ENCODE measurements around the gene ATG4C.
A peak's percentile ranks its signal among the peaks of the same experiment; 100 is the strongest.

The ATG4C gene

DNA sequence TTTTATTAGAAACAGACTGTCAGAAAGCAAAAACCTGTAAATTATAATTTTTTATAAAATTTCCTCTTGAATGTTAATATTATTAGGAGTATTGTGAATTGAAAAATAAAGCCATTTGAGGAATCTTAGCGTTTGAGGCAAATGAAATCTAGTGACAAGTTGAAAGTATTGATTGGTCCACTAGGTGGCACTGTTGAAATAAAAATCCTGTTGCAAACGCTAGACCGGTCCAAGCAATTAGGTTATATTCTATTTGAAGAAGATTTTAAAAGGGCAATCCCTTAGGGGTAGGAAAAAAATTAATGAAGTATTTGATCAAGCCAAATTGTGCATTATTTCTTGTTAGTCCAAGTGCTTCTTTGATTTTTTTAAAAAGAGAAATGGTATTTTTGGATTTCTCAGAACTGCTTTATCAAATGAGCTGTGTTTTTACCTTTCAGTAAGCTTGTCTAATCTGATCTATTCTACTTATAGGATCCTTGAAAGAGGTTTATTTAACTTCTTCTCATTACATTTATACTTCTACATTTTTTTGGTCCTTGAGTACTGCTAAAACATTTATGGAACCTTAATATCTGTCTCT is 57.7 kb downstream of the ATG4C start:
- DNase-seq: peak; percentile 48

DNA sequence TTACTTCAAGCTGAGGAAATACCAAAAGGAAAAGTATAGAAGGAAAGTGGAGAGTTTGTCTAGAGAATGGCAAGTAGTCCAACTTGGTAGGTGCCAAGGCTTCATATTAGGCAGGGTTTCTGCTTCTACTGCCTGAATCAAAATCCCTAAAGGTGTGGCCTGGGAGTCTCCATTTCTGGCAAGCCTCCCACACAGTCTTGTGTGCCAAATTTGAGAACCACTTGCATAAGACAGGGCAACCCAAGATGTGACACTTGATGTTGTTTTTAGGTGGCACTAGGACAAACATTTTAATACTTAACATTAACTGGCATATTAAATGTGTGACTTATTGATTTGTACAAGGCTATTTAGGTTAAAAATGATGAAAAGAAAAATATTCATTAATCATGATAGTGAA is 60.1 kb downstream of the ATG4C start:
- DNase-seq: no peak

DNA sequence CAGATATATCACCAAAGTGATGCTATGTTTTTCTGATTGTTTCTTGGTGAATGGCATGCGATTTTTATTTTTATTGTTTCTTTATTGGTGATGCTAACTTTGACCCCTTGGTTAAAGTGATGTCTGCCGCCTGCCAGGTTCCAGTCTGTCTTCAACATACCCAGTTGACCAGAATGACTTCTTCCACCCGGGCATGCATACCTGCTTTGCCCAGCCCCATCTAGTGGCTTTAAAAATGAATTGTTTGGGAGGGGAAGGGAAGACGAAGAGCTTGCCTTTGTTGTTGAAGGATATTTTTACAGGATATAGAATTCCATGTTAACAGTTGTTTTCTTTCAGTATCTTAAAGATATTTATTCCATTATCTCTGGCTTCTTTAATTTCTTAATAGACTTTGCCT is 65.1 kb downstream of the ATG4C start:
- no peak for DNase-seq

DNA sequence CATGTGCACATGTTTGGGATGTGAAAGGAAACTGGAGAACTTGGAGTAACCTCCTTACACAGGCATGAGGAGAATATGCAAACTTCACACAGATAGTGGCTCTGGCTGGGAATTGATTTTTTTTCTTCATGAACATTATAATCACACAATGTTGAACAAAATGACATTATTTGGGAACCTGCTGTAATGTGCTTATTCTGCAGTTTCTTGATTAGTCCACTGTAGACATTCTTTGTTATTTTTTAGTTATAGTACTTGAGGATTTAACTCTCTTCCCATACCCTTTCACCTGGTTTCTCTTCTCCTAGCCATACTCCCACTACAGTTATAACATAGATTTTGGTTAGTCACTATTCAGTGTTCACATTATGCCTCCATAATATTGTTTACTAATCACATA is 68.3 kb downstream of the ATG4C start:
- no peak for DNase-seq

DNA sequence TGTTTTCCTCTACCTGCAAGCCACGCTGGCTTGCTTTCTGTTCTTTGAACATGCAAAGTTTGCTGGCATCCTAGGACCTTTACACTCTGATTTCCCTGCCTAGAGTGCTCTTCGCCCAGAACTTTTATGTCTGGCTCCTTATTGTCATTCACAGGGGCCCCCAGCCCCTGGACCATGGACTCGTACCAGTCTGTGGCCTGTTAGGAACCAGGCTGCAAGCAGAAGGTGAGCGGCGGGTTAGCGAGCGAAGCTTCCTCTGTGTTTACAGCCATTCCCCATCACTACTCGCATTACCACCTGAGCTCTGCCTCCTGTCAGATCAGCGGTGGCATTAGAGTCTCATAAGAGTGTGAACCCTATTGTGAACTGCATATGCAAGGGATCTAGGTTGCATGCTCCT is 73.0 kb downstream of the ATG4C start:
- no peak for DNase-seq

DNA sequence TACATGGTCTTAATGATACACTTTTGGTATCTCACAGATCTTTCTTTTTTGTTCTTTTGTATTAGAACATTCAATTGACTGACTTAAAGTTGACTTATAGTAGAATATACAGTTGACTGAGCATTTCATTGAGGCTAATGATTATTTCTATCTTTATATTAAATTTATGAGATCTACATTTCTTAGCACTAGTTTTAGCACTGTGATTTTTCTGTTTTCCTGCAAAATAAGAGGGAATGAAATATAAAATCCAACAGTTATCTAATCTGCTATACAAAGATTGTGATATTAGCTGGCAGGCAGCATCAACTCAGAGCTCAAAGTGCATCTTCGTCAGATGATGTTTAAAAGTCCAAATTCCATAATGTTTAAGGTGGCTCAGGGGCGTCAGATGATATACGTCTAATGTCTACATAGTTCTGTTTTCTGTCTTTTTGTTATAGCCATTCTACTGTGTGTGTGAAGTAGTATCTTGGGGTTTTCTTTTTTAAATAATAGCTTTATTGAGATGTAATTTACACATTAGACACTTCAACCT is 85.4 kb downstream of the ATG4C start:
- DNase-seq: no peak

DNA sequence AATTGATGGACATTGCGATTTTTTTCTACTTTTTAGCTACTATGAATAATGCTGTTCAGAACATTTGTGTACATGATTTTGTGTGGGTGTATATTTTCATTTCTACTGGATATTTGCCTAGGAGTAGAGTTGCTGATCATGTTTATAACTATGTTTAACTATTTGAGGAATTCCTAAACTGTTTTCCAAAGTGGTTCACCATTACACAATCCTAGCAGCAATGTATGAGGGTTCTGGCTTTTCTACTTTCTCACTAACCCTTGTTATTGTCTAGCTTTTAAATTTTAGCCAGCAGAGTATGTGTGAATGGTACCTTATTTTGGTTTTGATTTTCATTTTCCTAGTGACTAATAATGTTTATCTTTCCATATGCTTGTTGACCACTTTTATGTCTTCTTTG is 86.2 kb downstream of the ATG4C start:
- DNase-seq: no peak

DNA sequence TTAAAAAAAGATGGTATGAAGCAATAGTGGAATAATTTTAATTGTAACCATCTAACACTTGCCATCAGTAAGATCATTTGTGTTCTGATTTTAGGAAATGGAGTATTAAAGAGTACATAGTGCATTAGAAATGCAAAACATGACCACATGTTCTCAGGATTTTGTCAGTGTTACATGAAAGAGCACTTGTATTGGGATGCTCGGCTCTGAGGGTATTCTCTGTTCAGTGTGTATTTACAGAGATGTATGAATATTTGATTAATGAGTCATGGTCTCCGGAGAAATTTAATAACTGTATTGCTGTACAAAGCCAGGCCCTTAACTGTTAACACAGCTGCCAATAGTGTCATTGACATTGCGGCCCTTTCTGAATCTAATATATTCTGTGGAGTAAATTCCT is 91.7 kb downstream of the ATG4C start:
- no peak for DNase-seq

DNA sequence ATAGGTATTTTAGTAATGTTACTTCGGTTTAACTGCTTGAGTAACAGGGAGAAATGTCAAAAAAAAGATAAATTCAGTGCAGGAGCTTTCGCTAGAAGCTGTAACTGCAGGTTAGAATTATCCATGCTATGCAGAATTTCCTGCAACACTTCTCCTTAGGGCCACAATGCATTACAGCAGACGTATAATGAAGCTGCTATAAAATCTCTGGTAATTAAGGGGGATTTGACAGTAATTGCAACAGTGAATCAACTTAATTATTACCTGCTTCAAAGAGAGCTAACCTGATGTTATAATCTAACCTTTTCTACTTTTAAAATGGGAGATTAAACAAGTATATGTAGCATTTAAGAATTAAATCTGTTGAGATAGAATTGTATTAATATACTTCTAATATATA is 92.6 kb downstream of the ATG4C start:
- no peak for DNase-seq

DNA sequence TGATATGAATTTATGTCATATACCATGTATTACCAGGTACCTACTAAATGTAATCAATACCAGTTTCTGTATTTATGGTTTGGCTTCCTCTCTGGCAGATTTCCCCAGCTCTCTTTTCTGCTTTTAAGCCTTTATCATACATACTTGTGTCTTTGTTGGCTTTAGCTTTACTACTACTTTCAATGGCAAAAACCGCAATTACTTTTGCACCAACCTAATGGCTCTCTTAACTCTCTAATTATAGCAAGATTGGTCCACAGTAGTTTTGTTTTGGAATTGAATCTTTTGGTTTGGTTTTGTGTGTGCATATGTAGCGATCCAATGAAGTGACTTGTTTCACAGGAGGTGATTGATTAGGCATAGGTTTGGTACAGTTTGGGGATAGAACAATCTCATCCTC is 93.6 kb downstream of the ATG4C start:
- no peak for DNase-seq

DNA sequence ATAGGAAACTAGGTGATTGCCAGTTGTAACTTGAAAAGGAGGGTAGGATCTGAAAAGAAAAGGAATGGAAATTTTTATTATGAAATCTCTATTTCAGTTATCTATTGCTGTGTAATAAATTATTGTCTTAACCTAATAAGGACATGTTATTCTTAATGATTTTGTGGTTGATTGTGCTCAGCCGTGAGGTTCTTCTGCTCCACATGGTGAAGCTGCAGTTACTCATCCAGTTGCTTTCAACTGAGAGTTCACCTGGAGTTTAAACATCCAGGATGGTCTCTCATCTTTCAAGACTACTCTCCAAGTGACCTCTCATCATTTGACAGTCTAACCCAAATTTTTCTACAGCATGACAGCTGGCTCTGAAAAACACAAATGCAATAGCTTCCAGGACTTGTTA is 96.0 kb downstream of the ATG4C start:
- DNase-seq: no peak

DNA sequence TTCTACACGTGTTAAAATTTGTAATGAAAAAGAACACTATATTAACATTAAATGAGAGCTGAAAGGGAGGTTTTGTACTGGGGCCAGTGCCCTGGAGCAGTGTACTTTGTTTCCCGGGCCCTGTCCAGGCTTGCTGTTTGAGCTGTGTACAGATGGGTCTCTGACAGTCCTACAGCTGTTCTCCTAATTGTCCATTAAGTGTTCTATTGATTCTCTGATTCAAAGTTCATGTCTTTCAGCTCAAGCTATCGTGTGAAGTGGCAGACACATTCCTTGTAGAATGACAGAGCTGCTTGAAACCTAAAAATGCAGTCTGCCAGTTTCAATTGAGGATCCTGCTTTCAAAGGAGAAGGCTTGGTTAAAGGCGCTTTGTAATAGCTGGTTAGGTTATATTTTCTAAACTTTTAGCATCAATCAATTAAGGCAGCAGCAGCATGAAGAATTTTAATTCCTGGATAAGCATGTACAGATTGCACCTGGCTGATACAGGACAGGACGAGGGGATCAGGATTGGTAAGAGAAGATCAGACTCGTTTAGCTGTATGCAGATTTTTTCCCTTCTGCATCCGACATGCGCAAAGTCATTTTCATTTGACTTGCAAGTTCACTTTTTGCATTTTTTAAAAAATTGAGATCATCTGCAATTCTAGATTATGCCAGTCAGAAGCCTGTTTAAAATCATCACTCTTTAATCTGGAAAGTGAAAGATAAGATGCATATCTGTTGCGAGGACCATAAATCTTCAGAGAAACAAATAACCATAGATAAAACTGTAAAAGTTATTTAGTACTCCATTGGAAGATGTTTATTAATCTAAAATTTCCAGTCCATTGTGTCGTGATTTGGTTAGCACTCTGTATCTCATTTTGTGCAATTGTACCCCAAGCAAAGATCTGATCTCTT is 98.5 kb downstream of the ATG4C start:
- DNase-seq: no peak

DNA sequence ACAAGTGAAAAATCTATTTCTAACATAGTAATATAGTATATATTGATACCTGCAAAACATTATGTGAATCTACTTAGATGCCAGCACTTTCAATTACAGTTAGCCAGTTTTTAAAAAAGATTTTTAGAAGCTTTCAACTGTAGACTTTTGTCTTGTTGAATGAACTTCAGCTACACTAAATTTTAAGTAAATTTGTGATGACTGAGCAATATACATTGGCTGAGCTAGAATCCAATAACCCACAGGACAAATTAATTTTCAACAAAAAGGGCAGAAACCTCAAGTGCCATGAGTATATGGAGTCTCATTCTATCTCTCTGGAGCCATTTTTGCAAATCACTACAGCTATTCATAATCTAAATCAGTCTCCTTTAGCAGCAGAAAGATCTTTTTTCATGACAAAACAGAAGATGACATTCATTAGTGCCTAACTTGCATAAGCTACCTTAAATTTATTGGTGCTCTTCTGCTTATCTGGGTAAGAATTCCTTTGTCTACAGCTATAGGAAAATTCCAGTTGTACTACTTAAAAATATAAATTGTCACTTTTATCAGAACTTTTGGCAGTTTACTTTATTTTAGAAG is 100.3 kb downstream of the ATG4C start:
- DNase-seq: no peak

DNA sequence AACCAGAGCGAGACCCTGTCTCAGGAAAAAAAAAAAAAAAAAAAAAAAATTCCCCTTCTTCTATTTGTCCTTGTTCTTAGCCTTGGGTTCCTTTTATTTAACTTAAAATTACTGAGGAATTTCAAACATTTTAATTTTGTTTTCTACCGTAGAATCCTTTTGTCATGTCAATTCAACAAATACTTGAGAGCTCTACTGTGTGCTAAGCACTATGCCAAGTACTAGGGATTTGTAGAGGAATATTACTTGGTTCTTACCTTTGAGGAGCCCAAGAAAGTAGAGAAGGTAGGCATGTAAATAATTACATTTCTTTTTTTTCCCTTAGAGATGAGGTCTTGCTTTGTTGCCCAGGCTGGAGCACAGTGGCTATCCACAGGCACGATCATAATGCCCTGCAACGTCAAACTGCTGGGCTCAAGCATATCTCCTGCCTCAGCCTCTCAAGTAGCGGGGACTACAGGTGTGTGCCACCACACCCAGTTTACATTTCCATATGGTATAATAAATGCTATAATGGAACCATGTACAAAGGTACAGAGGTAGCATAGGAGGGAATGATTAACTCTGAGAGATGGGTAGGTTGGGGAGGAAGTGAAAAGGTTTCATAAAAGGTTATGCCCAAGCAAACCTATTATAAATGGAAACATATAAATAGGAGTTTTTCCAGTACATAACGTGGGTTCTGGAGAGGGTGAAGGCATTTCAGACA is 104.0 kb downstream of the ATG4C start:
- no peak for DNase-seq

DNA sequence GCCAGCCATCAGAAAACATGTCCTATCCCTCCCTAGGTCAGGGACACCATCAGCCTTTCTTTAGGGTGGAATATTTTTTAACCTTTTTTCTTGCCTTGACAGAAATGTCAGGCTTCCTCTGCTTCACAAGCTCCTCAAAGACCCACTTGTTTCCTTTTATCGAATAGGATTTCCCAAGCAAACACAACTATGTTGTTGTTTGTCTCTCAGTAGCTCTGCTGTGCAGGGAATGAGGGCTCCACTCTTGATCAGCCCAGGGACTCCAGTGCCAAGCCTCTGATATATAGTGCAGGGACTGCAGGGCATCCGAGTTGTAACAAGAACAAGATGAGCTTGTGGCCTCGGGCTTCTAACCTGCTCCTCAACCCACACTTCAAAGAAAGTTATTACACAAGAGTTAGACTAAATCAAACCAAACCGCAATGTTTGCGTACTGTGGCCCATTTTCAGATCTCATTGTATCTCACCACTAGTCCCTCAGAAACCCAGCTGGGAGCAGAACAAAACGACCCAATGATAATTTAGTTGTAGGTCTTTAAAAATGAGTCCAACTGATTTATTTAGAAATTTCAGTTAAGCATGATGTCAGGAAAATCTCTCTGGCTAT is 108.1 kb downstream of the ATG4C start:
- no peak for DNase-seq

DNA sequence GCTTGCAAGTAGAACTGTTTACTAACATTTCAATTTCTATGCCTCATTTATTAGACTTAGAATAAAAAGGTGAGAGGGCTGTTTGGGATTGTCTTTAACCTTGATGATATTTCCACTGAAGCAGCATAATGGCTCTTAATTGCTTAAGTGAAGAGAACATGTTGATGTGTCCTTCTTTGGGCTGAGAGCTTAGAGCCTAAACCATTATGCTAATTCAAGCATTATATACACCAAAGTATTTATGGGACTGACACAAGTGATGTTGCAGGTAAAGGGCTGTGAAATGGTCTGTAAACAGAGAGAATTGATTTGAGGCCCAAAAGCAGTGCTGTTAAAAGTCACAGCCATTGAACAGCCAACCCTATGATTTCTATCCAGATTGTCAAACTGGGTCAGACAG is 113.9 kb downstream of the ATG4C start:
- no peak for DNase-seq

DNA sequence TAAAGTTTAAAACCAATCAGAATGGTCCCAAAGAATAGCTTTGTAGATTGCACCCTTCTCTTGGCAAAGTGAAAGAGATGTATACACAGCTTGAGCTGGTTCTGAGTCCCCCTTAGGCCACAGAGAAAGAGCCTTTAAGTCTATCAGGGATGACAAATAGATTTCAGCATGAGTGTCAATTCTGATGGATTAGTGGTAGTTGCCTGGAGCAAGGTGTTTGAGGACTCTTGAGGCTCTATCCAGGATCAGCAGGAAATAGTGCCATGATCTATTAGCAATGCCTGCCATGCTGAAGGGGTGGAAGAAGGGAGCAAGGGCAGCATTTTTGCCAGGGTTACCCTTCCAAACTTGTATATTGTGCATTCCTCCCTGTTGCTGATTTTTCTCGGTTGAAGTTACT is 116.6 kb downstream of the ATG4C start:
- no peak for DNase-seq

DNA sequence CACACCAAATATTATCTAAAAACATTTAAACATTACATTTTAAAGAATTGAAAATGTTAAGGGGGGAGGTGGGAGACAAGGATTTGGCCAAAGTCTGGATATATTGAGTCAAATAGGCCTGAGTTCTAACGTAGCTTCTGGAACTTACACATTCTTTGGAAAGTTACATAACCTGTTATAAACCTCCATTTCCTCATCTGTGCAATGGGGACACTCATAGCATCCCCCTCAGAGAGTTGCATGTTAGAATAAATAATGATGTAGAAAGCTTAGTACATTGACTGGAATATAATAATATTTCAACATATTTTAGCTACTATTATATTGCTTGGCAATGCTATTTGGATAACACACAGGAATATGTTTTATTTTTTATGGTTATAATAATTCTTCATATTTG is 117.7 kb downstream of the ATG4C start:
- no peak for DNase-seq

DNA sequence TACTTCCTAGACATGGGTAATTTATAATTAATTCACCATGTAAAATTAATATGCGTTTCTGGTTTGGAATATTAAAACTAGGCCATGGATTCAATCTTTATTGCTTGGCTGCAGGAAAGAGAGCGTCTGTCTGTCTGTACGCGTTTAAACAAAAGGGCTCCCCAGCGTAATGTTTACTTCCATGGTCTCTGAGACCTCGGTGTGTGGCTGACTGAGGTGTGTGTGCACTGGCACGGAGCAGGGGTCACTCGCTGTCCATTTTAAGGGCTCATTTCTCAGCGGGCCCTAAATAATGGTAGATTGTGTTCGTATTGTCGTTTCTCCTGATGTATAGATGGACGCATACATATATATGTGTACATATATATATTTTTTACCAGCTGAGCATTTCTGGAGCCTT is 119.6 kb downstream of the ATG4C start:
- DNase-seq: no peak

DNA sequence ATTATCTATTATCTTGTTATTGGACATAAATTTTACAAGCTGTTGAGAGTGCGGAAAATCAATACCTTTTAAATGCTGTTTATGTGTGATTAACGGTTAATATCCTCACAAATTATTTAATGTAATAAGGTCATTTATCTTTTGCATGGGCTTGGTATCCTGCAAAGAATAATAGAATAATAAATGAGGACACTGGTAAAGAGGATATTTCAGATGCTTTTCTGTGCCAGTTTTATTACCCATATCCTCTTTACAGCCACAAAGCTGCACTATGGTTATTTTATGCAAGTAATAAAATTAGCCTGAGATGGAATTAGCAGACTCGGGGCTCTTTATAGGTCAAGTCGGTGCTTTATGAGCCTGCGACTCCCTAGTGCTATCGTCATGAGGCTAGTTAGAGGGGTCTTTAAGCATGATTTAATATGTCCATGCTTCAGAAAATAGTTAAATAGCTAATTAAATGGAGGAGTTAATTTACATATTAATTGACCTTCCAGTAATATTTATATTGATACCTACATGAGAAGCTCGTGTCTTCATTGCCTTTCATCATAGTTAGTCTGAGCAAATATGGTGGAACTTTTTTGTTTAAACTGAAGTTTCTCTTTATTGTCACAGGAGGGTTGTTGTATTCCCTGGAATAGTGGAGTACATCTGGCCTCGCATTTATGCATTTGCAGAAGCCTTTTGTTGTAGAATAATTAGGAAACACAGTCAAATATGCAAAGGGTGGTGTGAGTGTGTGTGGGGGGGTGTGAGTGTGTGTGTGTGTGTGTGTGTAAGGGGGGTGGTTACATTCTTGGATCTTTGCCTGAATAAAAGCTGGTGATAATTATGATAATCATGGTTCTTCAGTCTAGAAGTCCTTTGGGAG is 120.3 kb downstream of the ATG4C start:
- no peak for DNase-seq

DNA sequence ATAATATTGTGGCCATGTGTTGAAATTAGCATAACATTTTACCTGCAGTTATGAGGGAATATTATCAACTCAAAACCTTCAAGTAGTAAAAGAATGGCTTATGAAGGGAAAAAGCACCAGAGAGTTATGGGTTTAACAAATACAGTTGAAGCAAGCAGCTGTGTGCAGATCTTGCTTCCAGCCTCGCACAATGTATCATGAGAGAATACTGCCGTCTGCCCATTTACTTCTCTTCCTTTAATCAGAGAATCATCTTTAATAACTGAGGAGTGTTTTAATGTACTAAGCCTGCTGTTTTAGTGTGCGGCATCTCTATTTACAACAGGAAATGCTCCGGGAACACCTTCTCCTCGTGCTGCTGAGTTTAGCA is 120.9 kb downstream of the ATG4C start:
- no peak for DNase-seq

DNA sequence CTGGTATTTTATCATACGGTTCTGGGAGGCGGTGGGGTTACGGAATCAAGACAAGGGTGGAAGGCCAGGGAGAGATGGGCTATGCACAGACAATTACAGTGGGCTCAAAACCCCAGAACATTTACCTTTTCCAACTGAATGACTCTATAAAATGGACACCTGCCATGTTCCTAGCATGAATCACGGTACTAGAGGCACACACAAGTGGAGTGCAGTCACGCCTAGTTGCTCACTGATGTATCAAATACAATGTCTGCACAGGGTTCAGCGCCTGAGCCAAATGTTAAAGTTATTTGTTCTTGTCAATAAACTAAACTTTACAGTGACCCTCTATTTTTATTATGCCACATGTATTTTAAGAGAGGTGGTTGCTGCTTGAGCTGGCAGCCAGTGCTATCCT is 121.4 kb downstream of the ATG4C start:
- peak; percentile 55 for DNase-seq

All from NCI-H2107 (cell line).